Panc1 (cell line): ENCODE measurements around the gene B4GAT1. TPM values are rescaled to one million over a fixed set of nuclear protein-coding genes. Genes with fewer than 3 reads are reported as not detected.

ENCODE experiments used
- ATAC-seq: fragments of 200-7000 bp; cut with Tn5 transposase; 2 replicates; pipeline ENCODE4 v1.9.1; 2020; ENCODE audit warnings: mild to moderate bottlenecking, moderate library complexity
- BruUV-seq: library from RNA; stranded (reverse); fragments of 400-500 nt; replicated peaks from 2 replicates; lab custom pipeline; 2021; lab: Mats Ljungman, UMichigan
- CTCF ChIA-PET: fragments of 300-600 bp; sonication (Branson Sonifier 250); formaldehyde crosslinking; loops from one replicate; lab custom pipeline; 2022; ENCODE audit warnings: antibody characterized with exemption; lab: Charles Lee
- POLR2A ChIA-PET: fragments of 300-600 bp; sonication (Branson Sonifier 250); formaldehyde crosslinking; loops from one replicate; lab custom pipeline; 2022; ENCODE audit warnings: antibody characterized with exemption; lab: Charles Lee
- DNase-seq: peaks from one replicate; pipeline ENCODE4 v3.0.0-alpha.2; 2010; ENCODE audit warnings: low read depth, low spot score
- H3K27ac ChIP-seq: 2 replicates; pipeline ENCODE4 v1.5.1; 2011; ENCODE audit warnings: mild to moderate bottlenecking, low read length, inconsistent platforms
- H3K27me3 ChIP-seq: fragments of 200-500 bp; sonication (Bioruptor generic); 2 replicates; pipeline ENCODE4 v1.6.0; 2014; ENCODE audit warnings: low read length, inconsistent platforms; ENCODE audit not compliant: control insufficient read depth, insufficient read depth
- H3K36me3 ChIP-seq: fragments of 200-500 bp; sonication (Bioruptor generic); 2 replicates; pipeline ENCODE4 v1.5.1; 2014; ENCODE audit warnings: inconsistent platforms, mild to moderate bottlenecking, low read length, moderate library complexity; ENCODE audit not compliant: control insufficient read depth, insufficient read depth
- H3K4me1 ChIP-seq: 2 replicates; pipeline ENCODE4 v1.5.1; 2011; ENCODE audit warnings: inconsistent platforms, mild to moderate bottlenecking, low read length, moderate library complexity; ENCODE audit not compliant: control insufficient read depth, insufficient read depth
- H3K4me3 ChIP-seq, 2 experiments: 2 replicates each; pipeline ENCODE4 v1.5.1; 2011 to 2012; ENCODE audit warnings: low read depth in 2 of 2, low read length in 2 of 2, mild to moderate bottlenecking in 2 of 2, inconsistent platforms in 1 of 2, moderate library complexity in 1 of 2
- H3K9me3 ChIP-seq: fragments of 200-500 bp; sonication (Bioruptor generic); 2 replicates; pipeline ENCODE4 v1.5.1; 2014; ENCODE audit warnings: low read depth, mild to moderate bottlenecking, inconsistent platforms, low read length, moderate library complexity; ENCODE audit not compliant: control insufficient read depth, insufficient read depth
- POLR2AphosphoS5 ChIP-seq: IDR thresholded peaks from 2 replicates; pipeline ENCODE4 v1.6.1; 2012; ENCODE audit warnings: mild to moderate bottlenecking, low read depth, low read length, moderate library complexity
- SIN3A ChIP-seq: IDR thresholded peaks from 2 replicates; pipeline ENCODE4 v1.6.1; 2012; ENCODE audit warnings: low read depth, mild to moderate bottlenecking, low read length, moderate library complexity, borderline replicate concordance; ENCODE audit not compliant: insufficient read depth
- TCF7L2 ChIP-seq: IDR thresholded peaks from 2 replicates; pipeline ENCODE4 v1.6.1; 2011; ENCODE audit warnings: mild to moderate bottlenecking, low read depth, low read length, inconsistent platforms
- in situ Hi-C: cut with HindIII; loops from 2 replicates; pipeline ENCODE4 v1.10.0; 2016; ENCODE audit warnings: low sequenced_read_pairs, low pct_unique_long_range_greater_than_20kb
- intact Hi-C: fragments of 100-400 bp; cut with micrococcal nuclease; formaldehyde crosslinking; loops from one replicate; pipeline ENCODE4 v1.10.0; 2022; ENCODE audit not compliant: unreplicated experiment
- total RNA-seq: library from RNA; stranded (reverse); gene quantifications from one replicate; pipeline ENCODE4 v1.2.1, GENCODE V29; 2021; ENCODE audit not compliant: unreplicated experiment
- TF ChIP-seq, protein P1 (sequence below): fragments of 450-650 bp; IDR thresholded peaks from 2 replicates; pipeline ENCODE4 v1.5.1; 2017; ENCODE audit warnings: mild to moderate bottlenecking
- TF ChIP-seq, protein P2 (sequence below), 2 experiments: IDR thresholded peaks; 2 replicates each; pipeline ENCODE4 v1.6.1; 2011 to 2012; ENCODE audit warnings: low read depth in 2 of 2, control low read depth in 1 of 2, low read length in 1 of 2, mild to moderate bottlenecking in 1 of 2, moderate library complexity in 1 of 2; ENCODE audit not compliant: insufficient read depth in 1 of 2

B4GAT1 gene
- total RNA-seq, 1 experiment from 2014 or later = 29.3 TPM

DNA sequence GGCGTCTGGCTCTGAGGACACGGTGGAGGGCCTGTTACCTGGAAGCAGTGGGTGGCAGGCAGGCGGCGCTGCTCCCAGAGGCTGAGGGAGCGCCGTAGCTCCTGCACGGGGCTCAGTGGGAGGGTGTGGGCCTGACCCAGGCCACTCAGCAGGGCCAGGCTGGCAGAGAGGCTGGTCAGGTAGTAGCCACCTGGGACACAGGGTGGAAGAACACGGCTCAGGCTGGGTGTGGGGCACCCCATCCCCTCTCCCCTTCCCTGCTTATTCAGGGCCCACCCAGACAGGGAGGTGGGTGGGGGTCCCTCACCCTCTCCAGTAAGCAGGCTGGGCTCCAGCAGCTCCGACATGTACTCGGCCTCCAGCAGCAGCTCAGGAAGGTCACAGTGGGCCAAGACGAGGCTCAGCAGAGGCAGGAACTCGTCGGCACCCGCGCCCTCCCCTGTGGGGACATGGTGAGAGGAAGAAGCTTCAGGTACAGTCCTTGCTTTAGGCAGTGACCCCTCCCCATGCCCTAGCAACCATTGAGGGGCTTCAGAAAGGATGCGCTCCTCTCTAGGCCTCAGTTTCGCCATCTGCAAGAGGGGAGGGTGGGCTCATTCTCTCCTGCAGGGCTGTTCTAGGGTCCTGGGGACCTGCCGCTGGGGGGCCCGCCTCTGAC is 14.1 kb downstream of the B4GAT1 start:
- intact Hi-C loops (no loop called here), in situ Hi-C loops (no loop called here)
- POLR2A ChIA-PET = no interaction called here
- TF ChIP-seq, protein P1, sequence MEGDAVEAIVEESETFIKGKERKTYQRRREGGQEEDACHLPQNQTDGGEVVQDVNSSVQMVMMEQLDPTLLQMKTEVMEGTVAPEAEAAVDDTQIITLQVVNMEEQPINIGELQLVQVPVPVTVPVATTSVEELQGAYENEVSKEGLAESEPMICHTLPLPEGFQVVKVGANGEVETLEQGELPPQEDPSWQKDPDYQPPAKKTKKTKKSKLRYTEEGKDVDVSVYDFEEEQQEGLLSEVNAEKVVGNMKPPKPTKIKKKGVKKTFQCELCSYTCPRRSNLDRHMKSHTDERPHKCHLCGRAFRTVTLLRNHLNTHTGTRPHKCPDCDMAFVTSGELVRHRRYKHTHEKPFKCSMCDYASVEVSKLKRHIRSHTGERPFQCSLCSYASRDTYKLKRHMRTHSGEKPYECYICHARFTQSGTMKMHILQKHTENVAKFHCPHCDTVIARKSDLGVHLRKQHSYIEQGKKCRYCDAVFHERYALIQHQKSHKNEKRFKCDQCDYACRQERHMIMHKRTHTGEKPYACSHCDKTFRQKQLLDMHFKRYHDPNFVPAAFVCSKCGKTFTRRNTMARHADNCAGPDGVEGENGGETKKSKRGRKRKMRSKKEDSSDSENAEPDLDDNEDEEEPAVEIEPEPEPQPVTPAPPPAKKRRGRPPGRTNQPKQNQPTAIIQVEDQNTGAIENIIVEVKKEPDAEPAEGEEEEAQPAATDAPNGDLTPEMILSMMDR = no peak
- TF ChIP-seq POLR2AphosphoS5 (no peak), TCF7L2 (no peak), SIN3A (no peak)
- TF ChIP-seq, protein P2, sequence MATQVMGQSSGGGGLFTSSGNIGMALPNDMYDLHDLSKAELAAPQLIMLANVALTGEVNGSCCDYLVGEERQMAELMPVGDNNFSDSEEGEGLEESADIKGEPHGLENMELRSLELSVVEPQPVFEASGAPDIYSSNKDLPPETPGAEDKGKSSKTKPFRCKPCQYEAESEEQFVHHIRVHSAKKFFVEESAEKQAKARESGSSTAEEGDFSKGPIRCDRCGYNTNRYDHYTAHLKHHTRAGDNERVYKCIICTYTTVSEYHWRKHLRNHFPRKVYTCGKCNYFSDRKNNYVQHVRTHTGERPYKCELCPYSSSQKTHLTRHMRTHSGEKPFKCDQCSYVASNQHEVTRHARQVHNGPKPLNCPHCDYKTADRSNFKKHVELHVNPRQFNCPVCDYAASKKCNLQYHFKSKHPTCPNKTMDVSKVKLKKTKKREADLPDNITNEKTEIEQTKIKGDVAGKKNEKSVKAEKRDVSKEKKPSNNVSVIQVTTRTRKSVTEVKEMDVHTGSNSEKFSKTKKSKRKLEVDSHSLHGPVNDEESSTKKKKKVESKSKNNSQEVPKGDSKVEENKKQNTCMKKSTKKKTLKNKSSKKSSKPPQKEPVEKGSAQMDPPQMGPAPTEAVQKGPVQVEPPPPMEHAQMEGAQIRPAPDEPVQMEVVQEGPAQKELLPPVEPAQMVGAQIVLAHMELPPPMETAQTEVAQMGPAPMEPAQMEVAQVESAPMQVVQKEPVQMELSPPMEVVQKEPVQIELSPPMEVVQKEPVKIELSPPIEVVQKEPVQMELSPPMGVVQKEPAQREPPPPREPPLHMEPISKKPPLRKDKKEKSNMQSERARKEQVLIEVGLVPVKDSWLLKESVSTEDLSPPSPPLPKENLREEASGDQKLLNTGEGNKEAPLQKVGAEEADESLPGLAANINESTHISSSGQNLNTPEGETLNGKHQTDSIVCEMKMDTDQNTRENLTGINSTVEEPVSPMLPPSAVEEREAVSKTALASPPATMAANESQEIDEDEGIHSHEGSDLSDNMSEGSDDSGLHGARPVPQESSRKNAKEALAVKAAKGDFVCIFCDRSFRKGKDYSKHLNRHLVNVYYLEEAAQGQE (IDR thresholded peaks at IDR 0.05; ENCODE audit: insufficient read depth in 1 of 2, low read depth in 2 of 2, low read length in 1 of 2) = no peak
- no TSS peak for BruUV-seq
- CTCF ChIA-PET = interaction anchor here (0.6 kb wide), 2 partner anchors 12 to 33 kb away, joined by 3 to 5 read pairs; no protein-coding TSS in a partner anchor
- H3K4me3 ChIP-seq = no peak overlapping the region
- ATAC-seq (no peak), DNase-seq (no peak)
- no peak overlapping the region for H3K27ac ChIP-seq
- H3K27me3 ChIP-seq = no peaks in the 10 kb centered on the region
- H3K9me3 ChIP-seq = no peaks in the 10 kb centered on the region
- H3K36me3 ChIP-seq = no peaks in the 10 kb centered on the region
- H3K4me1 ChIP-seq = peaks cover 37% of the 10 kb centered on the region

DNA sequence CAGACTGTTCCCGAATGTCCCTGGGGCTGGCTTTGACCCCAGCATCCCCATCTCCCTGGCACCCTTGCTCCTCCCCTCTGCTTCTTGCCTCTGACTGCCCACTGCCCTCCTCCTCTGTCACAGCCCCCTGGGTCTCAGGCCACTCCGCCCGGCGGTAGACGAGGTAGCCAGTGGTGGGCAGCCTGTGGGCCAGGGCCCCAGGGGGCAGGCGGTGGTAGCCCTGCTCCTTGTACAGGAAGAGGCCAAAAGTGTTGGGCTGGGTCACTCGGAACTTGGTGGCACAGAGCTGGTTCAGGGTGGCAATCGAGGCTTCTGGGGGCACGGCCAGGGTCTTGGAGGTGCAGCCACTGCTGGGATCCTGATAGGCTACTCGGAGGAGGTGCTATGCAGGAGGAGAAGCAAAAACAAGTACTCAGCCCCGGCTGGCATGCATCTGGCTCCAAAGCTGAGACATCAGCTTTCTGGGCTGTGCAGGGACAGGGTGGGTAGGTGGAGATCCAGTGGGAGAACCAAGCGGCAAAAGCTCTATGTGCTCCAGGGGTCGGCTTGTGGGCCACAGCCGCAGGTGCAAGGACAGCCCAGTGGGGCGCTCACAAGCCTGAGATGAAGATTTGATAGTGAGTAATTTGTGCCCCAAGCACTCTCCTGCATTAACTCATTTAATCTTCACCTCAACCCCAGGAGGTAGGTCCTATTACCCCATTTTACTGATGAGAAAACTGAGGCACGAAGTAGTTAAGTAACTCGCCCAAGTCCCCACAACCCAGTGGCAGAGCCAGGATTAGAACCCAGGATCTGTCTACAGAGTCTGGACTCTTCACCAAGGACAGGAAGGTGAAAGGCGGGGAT is 14.8 kb downstream of the B4GAT1 start:
- in situ Hi-C loops = no loop called here
- H3K36me3 ChIP-seq = no peaks in the 10 kb centered on the region
- CTCF ChIA-PET = interaction anchor here (0.6 to 1.6 kb wide), 2 partner anchors 20 to 32 kb away, joined by 3 to 6 read pairs; no protein-coding TSS in a partner anchor
- ATAC-seq = no peak
- H3K27me3 ChIP-seq = no peaks in the 10 kb centered on the region
- H3K4me3 ChIP-seq = no peak overlapping the region
- TF ChIP-seq, protein P2 (IDR thresholded peaks at IDR 0.05; ENCODE audit: insufficient read depth in 1 of 2, low read depth in 2 of 2, low read length in 1 of 2) = no peak
- TF ChIP-seq TCF7L2 = no peak
- TF ChIP-seq, protein P1 = no peak
- no peak for TF ChIP-seq POLR2AphosphoS5
- TF ChIP-seq SIN3A = no peak
- POLR2A ChIA-PET = no interaction called here
- peaks cover 29% of the 10 kb centered on the region for H3K4me1 ChIP-seq
- DNase-seq = no peak
- intact Hi-C loops = no loop called here
- no peaks in the 10 kb centered on the region for H3K9me3 ChIP-seq
- no TSS peak for BruUV-seq
- H3K27ac ChIP-seq = no peak overlapping the region
